Neural progenitor cell (in vitro differentiated cells): ENCODE data around the gene ST6GALNAC1. TPM values are rescaled to one million over a fixed set of nuclear protein-coding genes. Genes with fewer than 3 reads are reported as not detected.
"Not testable (repeated sequence)": the region's sequence is repeated elsewhere in the genome, so short reads cannot be mapped to it uniquely, and the experiment has no call there.

ENCODE experiments used
- DNase-seq: peaks from one replicate; pipeline ENCODE4 v3.0.0-alpha.2; 2016; ENCODE audit warnings: low spot score
- H2AFZ ChIP-seq: fragments of 200-600 bp; sonication (generic); replicated peaks from 2 replicates; pipeline ENCODE4 v1.6.1; 2016; ENCODE audit warnings: antibody characterized with exemption
- H3F3A ChIP-seq: fragments of 200-600 bp; sonication (generic); 2 replicates; pipeline ENCODE4 v1.6.1; 2016; ENCODE audit warnings: antibody characterized with exemption, low read depth
- H3K27ac ChIP-seq: fragments of 200-600 bp; sonication (generic); 2 replicates; pipeline ENCODE4 v1.5.1; 2016; ENCODE audit warnings: mild to moderate bottlenecking
- H3K27me3 ChIP-seq: fragments of 200-600 bp; sonication (generic); 2 replicates; pipeline ENCODE4 v1.6.1; 2016; ENCODE audit warnings: mild to moderate bottlenecking, moderate library complexity
- H3K36me3 ChIP-seq: fragments of 200-600 bp; sonication (generic); 2 replicates; pipeline ENCODE4 v1.5.1; 2016
- H3K4me1 ChIP-seq: fragments of 200-600 bp; sonication (generic); 2 replicates; pipeline ENCODE4 v1.6.1; 2016; ENCODE audit warnings: mixed run types
- H3K4me2 ChIP-seq: fragments of 200-600 bp; sonication (generic); 2 replicates; pipeline ENCODE4 v1.6.1; 2016
- H3K4me3 ChIP-seq: fragments of 200-600 bp; sonication (generic); 2 replicates; pipeline ENCODE4 v1.5.1; 2016
- H3K79me2 ChIP-seq: fragments of 200-600 bp; sonication (generic); 2 replicates; pipeline ENCODE4 v1.6.1; 2016; ENCODE audit warnings: low read depth
- H3K9ac ChIP-seq: fragments of 200-600 bp; sonication (generic); 2 replicates; pipeline ENCODE4 v1.6.1; 2016
- H3K9me3 ChIP-seq: fragments of 200-600 bp; sonication (generic); 2 replicates; pipeline ENCODE4 v1.5.1; 2016; ENCODE audit warnings: low read depth
- H4K20me1 ChIP-seq: fragments of 200-600 bp; sonication (generic); 2 replicates; pipeline ENCODE4 v1.6.1; 2016; ENCODE audit warnings: low read depth
- H3K27ac Mint-ChIP-seq: 3 replicates; pipeline ENCODE4 v1.8.0; 2021; ENCODE audit warnings: mixed read lengths
- H3K27me3 Mint-ChIP-seq: 2 replicates; pipeline ENCODE4 v1.8.0; 2022; ENCODE audit warnings: low read depth, mild to moderate bottlenecking, inconsistent platforms, moderate library complexity, mixed read lengths; ENCODE audit not compliant: insufficient read depth
- H3K36me3 Mint-ChIP-seq: 3 replicates; pipeline ENCODE4 v1.8.0; 2021; ENCODE audit warnings: mixed read lengths
- H3K4me1 Mint-ChIP-seq: 3 replicates; pipeline ENCODE4 v1.8.0; 2021; ENCODE audit warnings: mixed read lengths
- H3K4me3 Mint-ChIP-seq: 3 replicates; pipeline ENCODE4 v1.8.0; 2021; ENCODE audit warnings: mild to moderate bottlenecking, moderate library complexity, mixed read lengths
- H3K9me3 Mint-ChIP-seq: 3 replicates; pipeline ENCODE4 v1.8.0; 2020; ENCODE audit warnings: mixed read lengths
- EZH2 ChIP-seq: fragments of 200-600 bp; sonication (generic); IDR thresholded peaks from 2 replicates; pipeline ENCODE4 v1.6.1; 2017; ENCODE audit warnings: antibody characterized with exemption, mild to moderate bottlenecking, moderate library complexity
- EZH2phosphoT487 ChIP-seq: fragments of 200-600 bp; sonication (generic); IDR thresholded peaks from 2 replicates; pipeline ENCODE4 v1.6.1; 2017; ENCODE audit warnings: antibody characterized with exemption
- total RNA-seq: library from RNA; depleted of rRNA; stranded (reverse); fragments of >200 nt; gene quantifications from 2 replicates; pipeline ENCODE4 v1.2.3, GENCODE V29; 2015; ENCODE audit warnings: low replicate concordance
- TF ChIP-seq, protein P1 (sequence below): fragments of 200-600 bp; sonication (generic); IDR thresholded peaks from 2 replicates; pipeline ENCODE4 v1.5.1; 2017; ENCODE audit warnings: antibody characterized with exemption, mild to moderate bottlenecking

Gene ST6GALNAC1
- total RNA-seq, 1 donor from 2014 or later = not detected

DNA sequence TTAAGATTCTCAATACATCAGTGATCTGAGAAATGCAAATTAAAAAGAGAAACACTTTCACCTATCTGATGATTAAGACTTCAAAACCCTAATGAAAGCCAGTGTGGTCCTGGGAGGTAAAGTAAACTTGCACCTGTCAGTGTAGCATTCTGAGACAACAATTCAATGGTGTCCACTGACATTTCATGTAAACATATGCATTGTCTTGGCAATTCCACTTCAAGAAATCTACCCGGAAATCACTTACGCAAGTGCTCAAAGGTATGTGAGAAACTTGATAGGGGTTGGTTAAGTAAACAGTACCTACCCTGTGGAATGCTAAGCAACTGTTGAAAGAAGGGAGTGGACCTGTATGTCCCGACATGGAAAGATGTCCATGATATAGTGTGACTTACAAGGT, 2.1 kb downstream of the ST6GALNAC1 start:
- H3K9me3 ChIP-seq = no peaks in the 10 kb centered on the region
- no peaks in the 10 kb centered on the region for H3K79me2 ChIP-seq
- H3K4me1 ChIP-seq = peaks cover 10% of the 10 kb centered on the region
- Mint-ChIP-seq H3K27me3 (peaks cover 5% of the 10 kb centered on the region), H3K4me1 (peaks cover 29% of the 10 kb centered on the region), H3K4me3 (no peak overlapping the region), H3K36me3 (no peaks in the 10 kb centered on the region), H3K27ac (no peak overlapping the region), H3K9me3 (peaks cover 6% of the 10 kb centered on the region)
- no peak for DNase-seq
- H3K4me2 ChIP-seq = no peak overlapping the region
- H3K9ac ChIP-seq = no peak overlapping the region
- H3K36me3 ChIP-seq = no peaks in the 10 kb centered on the region
- no peak for TF ChIP-seq EZH2phosphoT487
- TF ChIP-seq EZH2 = no peak
- TF ChIP-seq, protein P1, sequence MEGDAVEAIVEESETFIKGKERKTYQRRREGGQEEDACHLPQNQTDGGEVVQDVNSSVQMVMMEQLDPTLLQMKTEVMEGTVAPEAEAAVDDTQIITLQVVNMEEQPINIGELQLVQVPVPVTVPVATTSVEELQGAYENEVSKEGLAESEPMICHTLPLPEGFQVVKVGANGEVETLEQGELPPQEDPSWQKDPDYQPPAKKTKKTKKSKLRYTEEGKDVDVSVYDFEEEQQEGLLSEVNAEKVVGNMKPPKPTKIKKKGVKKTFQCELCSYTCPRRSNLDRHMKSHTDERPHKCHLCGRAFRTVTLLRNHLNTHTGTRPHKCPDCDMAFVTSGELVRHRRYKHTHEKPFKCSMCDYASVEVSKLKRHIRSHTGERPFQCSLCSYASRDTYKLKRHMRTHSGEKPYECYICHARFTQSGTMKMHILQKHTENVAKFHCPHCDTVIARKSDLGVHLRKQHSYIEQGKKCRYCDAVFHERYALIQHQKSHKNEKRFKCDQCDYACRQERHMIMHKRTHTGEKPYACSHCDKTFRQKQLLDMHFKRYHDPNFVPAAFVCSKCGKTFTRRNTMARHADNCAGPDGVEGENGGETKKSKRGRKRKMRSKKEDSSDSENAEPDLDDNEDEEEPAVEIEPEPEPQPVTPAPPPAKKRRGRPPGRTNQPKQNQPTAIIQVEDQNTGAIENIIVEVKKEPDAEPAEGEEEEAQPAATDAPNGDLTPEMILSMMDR = no peak
- no peak overlapping the region for H3K4me3 ChIP-seq
- no peak overlapping the region for H2AFZ ChIP-seq
- no peaks in the 10 kb centered on the region for H4K20me1 ChIP-seq
- H3K27me3 ChIP-seq = no peaks in the 10 kb centered on the region
- H3F3A ChIP-seq = no peaks in the 10 kb centered on the region
- H3K27ac ChIP-seq = no peak overlapping the region

DNA sequence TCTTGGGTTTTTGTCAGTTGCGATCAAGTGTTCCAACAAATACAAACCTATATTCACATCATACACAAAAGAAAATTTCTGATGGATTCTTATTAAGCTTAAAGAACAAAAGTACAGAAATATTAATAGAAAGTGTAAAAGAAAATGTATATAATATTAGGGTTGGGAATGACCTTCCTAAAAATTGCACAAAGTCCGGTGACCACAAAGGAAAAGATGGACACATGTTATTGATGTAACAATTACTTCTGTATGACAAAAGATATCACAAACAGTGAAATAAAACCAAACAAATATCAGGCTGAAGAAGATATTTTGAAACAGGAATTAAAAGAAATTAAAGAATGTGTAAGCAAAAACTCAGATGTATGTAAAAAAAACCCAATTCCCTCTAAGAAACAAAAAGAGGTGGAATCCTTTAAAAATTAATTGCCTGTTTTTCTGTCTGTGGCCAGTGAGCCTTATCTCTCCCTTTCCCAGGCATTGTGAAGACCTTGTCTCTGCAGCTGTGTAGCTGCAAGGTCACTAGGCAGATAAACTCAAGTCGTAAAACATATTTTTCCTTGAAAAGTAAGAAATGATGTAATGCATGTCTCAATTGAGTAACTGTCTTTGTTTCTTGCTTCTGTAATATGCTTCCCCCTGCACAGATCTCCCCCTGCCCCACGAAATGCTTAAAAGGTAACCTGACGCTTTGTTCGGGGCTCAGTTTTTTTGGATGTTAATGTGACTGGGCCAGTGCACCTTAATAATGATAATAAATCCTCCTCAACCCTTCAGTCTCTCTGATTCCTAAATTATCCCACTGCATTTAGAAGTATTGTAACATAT, 2.8 kb downstream of the ST6GALNAC1 start:
- Histone ChIP-seq H3K79me2 (no peaks in the 10 kb centered on the region), H3K27me3 (no peaks in the 10 kb centered on the region), H2AFZ (no peak overlapping the region), H3F3A (no peaks in the 10 kb centered on the region), H3K4me1 (peaks cover 10% of the 10 kb centered on the region), H3K27ac (no peak overlapping the region), H3K9ac (no peak overlapping the region), H3K4me3 (no peak overlapping the region), H3K9me3 (no peaks in the 10 kb centered on the region), H3K4me2 (no peak overlapping the region), H4K20me1 (no peaks in the 10 kb centered on the region), H3K36me3 (no peaks in the 10 kb centered on the region)
- H3K4me1 Mint-ChIP-seq = peaks cover 33% of the 10 kb centered on the region
- TF ChIP-seq EZH2 (no peak), EZH2phosphoT487 (no peak)
- TF ChIP-seq, protein P1 = no peak
- H3K27ac Mint-ChIP-seq = peak overlapping the region; percentile 12
- no peak overlapping the region for H3K4me3 Mint-ChIP-seq
- DNase-seq = no peak
- peaks cover 2% of the 10 kb centered on the region for H3K9me3 Mint-ChIP-seq
- H3K27me3 Mint-ChIP-seq = peaks cover 2% of the 10 kb centered on the region
- H3K36me3 Mint-ChIP-seq = no peaks in the 10 kb centered on the region

DNA sequence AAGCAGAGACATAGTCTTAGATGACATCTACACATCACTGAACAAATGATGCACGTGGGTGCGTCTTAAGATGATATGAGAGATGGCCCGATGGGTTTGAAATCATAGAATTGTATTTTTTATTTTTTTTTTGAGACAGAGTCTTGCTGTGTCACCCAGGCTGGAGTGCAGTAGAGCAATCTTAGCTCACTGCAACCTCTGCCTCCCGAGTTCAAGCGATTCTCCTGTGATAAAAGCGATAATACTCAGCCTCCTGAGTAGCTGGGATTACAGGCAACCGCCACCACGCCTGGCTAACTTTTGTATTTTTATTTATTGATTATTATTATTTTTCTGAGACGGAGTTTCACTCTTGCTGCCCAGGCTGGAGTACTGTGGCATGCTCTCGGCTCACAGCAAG, 5.3 kb downstream of the ST6GALNAC1 start:
- H3K4me3 Mint-ChIP-seq = no peak overlapping the region
- no peak overlapping the region for H3K27ac Mint-ChIP-seq
- no peak for TF ChIP-seq EZH2
- no peak for TF ChIP-seq EZH2phosphoT487
- TF ChIP-seq, protein P1 = no peak
- Histone ChIP-seq H3K4me1 (peaks cover 10% of the 10 kb centered on the region), H3K9me3 (no peaks in the 10 kb centered on the region), H4K20me1 (no peaks in the 10 kb centered on the region), H3K27me3 (no peaks in the 10 kb centered on the region), H3K79me2 (no peaks in the 10 kb centered on the region), H3K4me2 (no peak overlapping the region), H3K4me3 (no peak overlapping the region), H3K9ac (no peak overlapping the region), H3K36me3 (no peaks in the 10 kb centered on the region), H2AFZ (no peak overlapping the region), H3K27ac (no peak overlapping the region), H3F3A (no peaks in the 10 kb centered on the region)
- H3K36me3 Mint-ChIP-seq = no peaks in the 10 kb centered on the region
- no peaks in the 10 kb centered on the region for H3K9me3 Mint-ChIP-seq
- peaks cover 40% of the 10 kb centered on the region for H3K4me1 Mint-ChIP-seq
- H3K27me3 Mint-ChIP-seq = peaks cover 2% of the 10 kb centered on the region
- DNase-seq = no peak

DNA sequence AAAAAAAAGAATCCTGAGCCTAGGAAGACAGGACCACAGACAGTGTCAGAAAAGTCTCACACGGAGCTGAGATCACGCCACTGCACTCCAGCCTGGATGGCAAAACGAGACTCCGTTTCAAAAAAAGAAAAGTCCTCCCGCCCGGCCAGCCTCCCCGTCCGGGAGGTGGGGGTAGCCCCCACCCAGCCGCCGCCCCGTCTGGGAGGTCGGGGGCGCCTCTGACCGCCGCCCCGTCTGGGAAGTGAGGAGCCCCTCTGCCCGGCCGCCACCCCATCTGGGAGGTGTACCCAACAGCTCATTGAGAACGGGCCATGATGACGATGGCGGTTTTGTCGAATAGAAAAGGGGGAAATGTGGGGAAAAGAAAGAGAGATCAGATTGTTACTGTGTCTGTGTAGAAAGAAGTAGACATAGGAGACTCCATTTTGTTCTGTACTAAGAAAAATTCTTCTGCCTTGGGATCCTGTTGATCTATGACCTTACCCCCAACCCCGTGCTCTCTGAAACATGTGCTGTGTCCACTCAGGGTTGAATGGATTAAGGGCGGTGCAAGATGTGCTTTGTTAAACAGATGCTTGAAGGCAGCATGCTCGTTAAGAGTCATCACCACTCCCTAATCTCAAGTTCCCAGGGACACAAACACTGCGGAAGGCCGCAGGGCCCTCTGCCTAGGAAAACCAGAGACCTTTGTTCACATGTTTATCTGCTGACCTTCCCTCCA, 6.9 kb downstream of the ST6GALNAC1 start:
- not testable (repeated sequence) for H3K36me3 Mint-ChIP-seq, H3K9me3 ChIP-seq, H3K27me3 ChIP-seq, H4K20me1 ChIP-seq, H3K27ac ChIP-seq, H3K4me2 ChIP-seq, H3K9me3 Mint-ChIP-seq, H2AFZ ChIP-seq, H3K36me3 ChIP-seq, DNase-seq, H3K27me3 Mint-ChIP-seq, H3F3A ChIP-seq, H3K4me3 ChIP-seq, H3K79me2 ChIP-seq, H3K9ac ChIP-seq
- H3K4me1 ChIP-seq = peaks cover 10% of the 10 kb centered on the region
- Mint-ChIP-seq H3K4me3 (peak overlapping the region; percentile 7), H3K4me1 (peaks cover 48% of the 10 kb centered on the region), H3K27ac (peak overlapping the region; percentile 81)
